Measurements from ENCODE around the gene ANG.

The ANG gene

GRCh38 chr14:20683891-20684661 is 4.5 kb upstream of the ANG start, which contains the start of gene RNASE4 (continued):
- no peak for TF ChIP-seq PRDM6 (tag by site-specific recombination; IDR thresholded peaks at IDR 0.05)
- TF ChIP-seq PRDM1 (tag by site-specific recombination; IDR thresholded peaks at IDR 0.05): no peak
- peak; percentile 82 for TF ChIP-seq ZBTB26 (tag by site-specific recombination; optimal IDR thresholded peaks at IDR 0.05)
- TF ChIP-seq ZNF391 (tag by site-specific recombination; IDR thresholded peaks at IDR 0.05; ENCODE audit: borderline replicate concordance, low read depth): peak; percentile 33; the same call in 1 of the 2 replicates
- TF ChIP-seq ZBTB1 (tag by site-specific recombination; IDR thresholded peaks at IDR 0.05): no peak
- TF ChIP-seq ZNF366 (tag by site-specific recombination; conservative IDR thresholded peaks at IDR 0.05): no peak

GRCh38 chr14:20684662-20685456 is 3.7 kb upstream of the ANG start:
- peak overlapping the region; percentile 68 for H3K4me3 ChIP-seq (ENCODE audit: low read depth, low read length)
- H3K9me3 ChIP-seq (ENCODE audit: control insufficient read depth, insufficient read depth, low read depth, low read length): no peaks in the 10 kb centered on the region
- POLR2A ChIA-PET: interaction anchor here (0.9 to 4.8 kb wide), 4 partner anchors 53 to 342 kb away, joined by 3 to 40 read pairs (median 6); partner anchors contain the start of genes APEX1, OSGEP, PARP2 and PIP4P1
- H3K4me1 ChIP-seq (ENCODE audit: control insufficient read depth, insufficient read depth, low read length): no peaks in the 10 kb centered on the region; the same call in 1 of the 2 replicates
- peak overlapping the region; percentile 96 for H3K27ac ChIP-seq (ENCODE audit: extremely low read depth, low read depth, low read length)
- no peaks in the 10 kb centered on the region for H3K36me3 ChIP-seq (ENCODE audit: control insufficient read depth in 2 of 2, insufficient read depth in 1 of 2, low read length in 2 of 2)
- CTCF ChIA-PET: interaction anchor here (0.6 to 1.4 kb wide), 5 partner anchors 27 to 233 kb away, joined by 3 to 5 read pairs (median 3); no protein-coding TSS in a partner anchor
- no peak for TF ChIP-seq ZNF48 (tag by site-specific recombination; IDR thresholded peaks at IDR 0.05)
- no peak for TF ChIP-seq RBAK (tag by site-specific recombination; IDR thresholded peaks at IDR 0.05)
- no peak for TF ChIP-seq SP7 (tag by site-specific recombination; IDR thresholded peaks at IDR 0.05)
- no peak for TF ChIP-seq ZNF530 (tag by site-specific recombination; IDR thresholded peaks at IDR 0.05; ENCODE audit: low read depth)
- no peak for TF ChIP-seq ZNF10 (tag by site-specific recombination; IDR thresholded peaks at IDR 0.05)
- TF ChIP-seq PRDM10 (tag by site-specific recombination; IDR thresholded peaks at IDR 0.05): peak; percentile 62
- TF ChIP-seq ZNF416 (tag by site-specific recombination; IDR thresholded peaks at IDR 0.05): no peak
- TF ChIP-seq ZNF214 (tag by site-specific recombination; IDR thresholded peaks at IDR 0.05; ENCODE audit: borderline replicate concordance): no peak
- TF ChIP-seq PATZ1 (tag by site-specific recombination; IDR thresholded peaks at IDR 0.05): 0 out of 2 replicates have a peak, but pooled peaks have one; percentile 6
- TF ChIP-seq ZNF335 (tag by site-specific recombination; conservative IDR thresholded peaks at IDR 0.05): peak; percentile 41
- no peak for TF ChIP-seq ZNF202 (tag by site-specific recombination; IDR thresholded peaks at IDR 0.05; ENCODE audit: borderline replicate concordance)
- no peak for TF ChIP-seq TRIM28 (IDR thresholded peaks at IDR 0.05; ENCODE audit: borderline replicate concordance, low read length)
- TF ChIP-seq ZBTB6 (tag by site-specific recombination; IDR thresholded peaks at IDR 0.05): no peak
- no peak for TF ChIP-seq ZFHX2 (tag by site-specific recombination; conservative IDR thresholded peaks at IDR 0.05)
- peak; percentile 72 for TF ChIP-seq ZBTB17 (tag by site-specific recombination; IDR thresholded peaks at IDR 0.05)
- TF ChIP-seq ZNF18 (tag by site-specific recombination; IDR thresholded peaks at IDR 0.05): no peak; the same call in none of the 2 replicates
